ENCODE measurements around the gene ANKS1A.

DNA sequence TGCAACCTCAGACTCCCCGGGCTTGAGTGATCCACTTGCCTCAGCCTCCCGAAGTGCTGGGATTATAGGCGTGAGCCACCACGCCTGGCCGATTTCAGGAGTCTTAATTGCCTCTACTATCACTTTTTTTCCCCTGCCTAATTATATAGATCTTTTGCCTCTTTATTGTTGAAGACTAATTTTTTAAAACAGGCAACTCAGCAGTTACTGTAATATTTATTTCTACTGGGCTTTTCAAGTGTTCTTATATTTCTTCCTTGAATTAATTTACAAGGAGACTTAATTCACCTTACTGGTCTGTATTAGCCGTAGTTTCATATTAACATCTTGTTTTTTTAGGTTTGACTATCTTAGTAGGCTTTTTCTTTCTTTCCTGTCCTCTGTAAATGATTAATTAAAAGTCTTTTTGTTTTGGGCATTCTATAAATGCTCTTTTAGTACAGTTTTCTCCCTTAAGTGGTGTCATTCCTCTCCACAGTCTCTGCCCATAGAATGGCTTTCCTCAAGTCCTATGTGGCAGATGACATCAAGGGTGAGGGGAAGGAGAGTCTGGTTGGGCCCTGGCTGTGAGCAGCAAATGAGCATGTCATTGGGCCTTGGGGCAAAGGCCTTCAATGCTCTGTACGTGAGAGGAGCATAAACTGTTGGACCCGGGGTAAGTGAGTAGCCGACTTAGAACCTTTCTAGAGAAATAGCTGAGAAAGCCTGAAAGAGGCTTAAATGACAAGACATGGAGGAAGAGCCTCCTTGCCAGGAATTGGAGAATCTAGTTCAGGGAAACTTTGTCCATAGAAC is 36.0 kb downstream of the ANKS1A start:
- TF ChIP-seq POLR2A (IDR thresholded peaks at IDR 0.05; ENCODE audit: low read depth, low read length) (no peak), RAD21 (IDR thresholded peaks at IDR 0.05; ENCODE audit: low read length) (no peak), BHLHE40 (IDR thresholded peaks at IDR 0.05; ENCODE audit: low read depth, low read length) (no peak), CHD1 (IDR thresholded peaks at IDR 0.05; ENCODE audit: low read depth, low read length) (no peak), MAFK (IDR thresholded peaks at IDR 0.05; ENCODE audit: low read depth, low read length) (no peak), SMC3 (IDR thresholded peaks at IDR 0.05; ENCODE audit: low read depth, low read length) (no peak), RCOR1 (IDR thresholded peaks at IDR 0.05; ENCODE audit: insufficient replicate concordance, low read length) (no peak), FOS (IDR thresholded peaks at IDR 0.05; ENCODE audit: low read depth, low read length) (no peak), RFX5 (IDR thresholded peaks at IDR 0.05; ENCODE audit: low read depth, low read length) (no peak)
- TF ChIP-seq, protein P1, sequence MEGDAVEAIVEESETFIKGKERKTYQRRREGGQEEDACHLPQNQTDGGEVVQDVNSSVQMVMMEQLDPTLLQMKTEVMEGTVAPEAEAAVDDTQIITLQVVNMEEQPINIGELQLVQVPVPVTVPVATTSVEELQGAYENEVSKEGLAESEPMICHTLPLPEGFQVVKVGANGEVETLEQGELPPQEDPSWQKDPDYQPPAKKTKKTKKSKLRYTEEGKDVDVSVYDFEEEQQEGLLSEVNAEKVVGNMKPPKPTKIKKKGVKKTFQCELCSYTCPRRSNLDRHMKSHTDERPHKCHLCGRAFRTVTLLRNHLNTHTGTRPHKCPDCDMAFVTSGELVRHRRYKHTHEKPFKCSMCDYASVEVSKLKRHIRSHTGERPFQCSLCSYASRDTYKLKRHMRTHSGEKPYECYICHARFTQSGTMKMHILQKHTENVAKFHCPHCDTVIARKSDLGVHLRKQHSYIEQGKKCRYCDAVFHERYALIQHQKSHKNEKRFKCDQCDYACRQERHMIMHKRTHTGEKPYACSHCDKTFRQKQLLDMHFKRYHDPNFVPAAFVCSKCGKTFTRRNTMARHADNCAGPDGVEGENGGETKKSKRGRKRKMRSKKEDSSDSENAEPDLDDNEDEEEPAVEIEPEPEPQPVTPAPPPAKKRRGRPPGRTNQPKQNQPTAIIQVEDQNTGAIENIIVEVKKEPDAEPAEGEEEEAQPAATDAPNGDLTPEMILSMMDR (conservative IDR thresholded peaks at IDR 0.05; ENCODE audit: low read depth, low read length): no peak
- TF ChIP-seq, protein P2, sequence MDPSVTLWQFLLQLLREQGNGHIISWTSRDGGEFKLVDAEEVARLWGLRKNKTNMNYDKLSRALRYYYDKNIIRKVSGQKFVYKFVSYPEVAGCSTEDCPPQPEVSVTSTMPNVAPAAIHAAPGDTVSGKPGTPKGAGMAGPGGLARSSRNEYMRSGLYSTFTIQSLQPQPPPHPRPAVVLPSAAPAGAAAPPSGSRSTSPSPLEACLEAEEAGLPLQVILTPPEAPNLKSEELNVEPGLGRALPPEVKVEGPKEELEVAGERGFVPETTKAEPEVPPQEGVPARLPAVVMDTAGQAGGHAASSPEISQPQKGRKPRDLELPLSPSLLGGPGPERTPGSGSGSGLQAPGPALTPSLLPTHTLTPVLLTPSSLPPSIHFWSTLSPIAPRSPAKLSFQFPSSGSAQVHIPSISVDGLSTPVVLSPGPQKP (IDR thresholded peaks at IDR 0.05; ENCODE audit: borderline replicate concordance, low read depth, low read length): no peak

Data from IMR-90 (cell line).